GM19328 (cell line): ENCODE measurements around the gene NUP85.
A peak's percentile ranks its signal among the peaks of the same experiment; 100 is the strongest.
"Not testable (repeated sequence)": the region's sequence is repeated elsewhere in the genome, so short reads cannot be mapped to it uniquely, and the experiment has no call there.

ENCODE experiments used
- ATAC-seq: cut with Tn5 transposase; IDR thresholded peaks from one replicate; pipeline ENCODE4 v1.9.1; 2021; ENCODE audit warnings: mild to moderate bottlenecking, moderate library complexity; ENCODE audit not compliant: unreplicated experiment

Gene NUP85, protein sequence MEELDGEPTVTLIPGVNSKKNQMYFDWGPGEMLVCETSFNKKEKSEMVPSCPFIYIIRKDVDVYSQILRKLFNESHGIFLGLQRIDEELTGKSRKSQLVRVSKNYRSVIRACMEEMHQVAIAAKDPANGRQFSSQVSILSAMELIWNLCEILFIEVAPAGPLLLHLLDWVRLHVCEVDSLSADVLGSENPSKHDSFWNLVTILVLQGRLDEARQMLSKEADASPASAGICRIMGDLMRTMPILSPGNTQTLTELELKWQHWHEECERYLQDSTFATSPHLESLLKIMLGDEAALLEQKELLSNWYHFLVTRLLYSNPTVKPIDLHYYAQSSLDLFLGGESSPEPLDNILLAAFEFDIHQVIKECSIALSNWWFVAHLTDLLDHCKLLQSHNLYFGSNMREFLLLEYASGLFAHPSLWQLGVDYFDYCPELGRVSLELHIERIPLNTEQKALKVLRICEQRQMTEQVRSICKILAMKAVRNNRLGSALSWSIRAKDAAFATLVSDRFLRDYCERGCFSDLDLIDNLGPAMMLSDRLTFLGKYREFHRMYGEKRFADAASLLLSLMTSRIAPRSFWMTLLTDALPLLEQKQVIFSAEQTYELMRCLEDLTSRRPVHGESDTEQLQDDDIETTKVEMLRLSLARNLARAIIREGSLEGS

GRCh38 chr17:75205037-75205792, at the start of gene NUP85:
Gene NUP85, plus strand, starts transcription at chr17:75205679. Its CDS starts 83 bp downstream, at chr17:75205762.
- ATAC-seq: peak; percentile 66

- not testable (repeated sequence) for ATAC-seq
These were observed 47.0 kb upstream of the NUP85 start for GRCh38 chr17:75158480-75158879.

GRCh38 chr17:75159196-75160031, 46.1 kb upstream of the NUP85 start:
- no peak for ATAC-seq

GRCh38 chr17:75160211-75160610, 45.3 kb upstream of the NUP85 start:
- ATAC-seq: no peak

- ATAC-seq: no peak
These were observed 42.4 kb upstream of the NUP85 start for GRCh38 chr17:75163074-75163473.

GRCh38 chr17:75164606-75165005, 40.9 kb upstream of the NUP85 start:
- not testable (repeated sequence) for ATAC-seq

DNA sequence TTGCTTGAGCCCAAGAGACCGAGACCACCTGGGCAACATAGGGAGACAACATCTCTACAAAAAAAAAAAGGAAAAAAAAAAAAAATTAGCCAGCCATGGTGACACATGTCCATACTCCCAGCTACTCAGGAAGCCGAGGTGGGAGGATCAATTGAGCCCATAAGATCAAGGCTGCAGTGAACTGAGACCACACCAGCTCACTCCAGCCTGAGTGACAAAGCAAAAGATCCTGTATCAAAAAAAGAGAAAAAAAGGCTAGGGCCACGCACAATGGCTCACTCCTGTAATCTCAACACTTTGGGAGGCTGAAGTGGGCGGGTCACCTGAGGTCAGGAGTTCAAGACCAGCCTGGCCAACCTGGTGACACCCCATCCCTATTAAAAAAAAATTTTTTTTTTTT, 36.5 kb upstream of the NUP85 start:
- no peak for ATAC-seq

DNA sequence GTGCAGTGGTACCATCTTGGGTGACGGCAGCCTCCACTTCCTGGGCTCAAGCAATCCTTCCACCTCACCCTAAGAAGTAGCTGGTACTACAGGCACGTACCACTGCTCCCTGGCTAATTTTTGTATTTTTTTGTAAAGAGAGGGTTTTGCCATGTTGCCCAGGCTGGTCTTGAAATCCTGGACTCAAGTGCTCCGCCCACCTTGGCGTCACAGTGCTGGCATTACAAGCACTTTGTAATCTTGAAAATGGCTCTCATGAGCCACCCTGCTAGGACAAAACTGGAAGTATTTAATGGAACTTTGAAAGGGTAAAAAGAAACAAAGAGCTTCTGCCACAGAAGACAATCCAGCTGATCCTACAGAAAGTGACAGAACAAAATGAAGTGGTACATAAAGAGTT, 32.0 kb upstream of the NUP85 start:
- ATAC-seq: no peak

DNA sequence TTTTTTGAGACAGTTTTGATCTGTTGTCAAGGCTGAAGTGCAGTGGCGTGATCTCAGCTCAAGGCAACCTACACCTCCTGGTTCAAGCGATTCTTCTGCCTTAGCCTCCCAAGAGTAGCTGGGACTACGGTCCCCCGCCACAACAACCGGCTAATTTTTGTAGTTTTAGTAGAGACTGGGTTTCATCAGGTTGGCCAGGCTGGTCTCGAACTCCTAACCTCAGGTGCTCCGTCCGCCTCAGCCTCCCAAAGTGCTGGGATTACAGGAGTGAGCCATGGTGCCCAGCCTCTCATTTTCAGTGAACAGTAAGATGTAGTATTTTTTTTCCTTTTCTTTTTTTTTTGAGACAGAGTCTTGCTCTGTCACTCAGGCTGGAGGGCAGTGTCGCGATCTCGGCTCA, 30.5 kb upstream of the NUP85 start:
- ATAC-seq: no peak

DNA sequence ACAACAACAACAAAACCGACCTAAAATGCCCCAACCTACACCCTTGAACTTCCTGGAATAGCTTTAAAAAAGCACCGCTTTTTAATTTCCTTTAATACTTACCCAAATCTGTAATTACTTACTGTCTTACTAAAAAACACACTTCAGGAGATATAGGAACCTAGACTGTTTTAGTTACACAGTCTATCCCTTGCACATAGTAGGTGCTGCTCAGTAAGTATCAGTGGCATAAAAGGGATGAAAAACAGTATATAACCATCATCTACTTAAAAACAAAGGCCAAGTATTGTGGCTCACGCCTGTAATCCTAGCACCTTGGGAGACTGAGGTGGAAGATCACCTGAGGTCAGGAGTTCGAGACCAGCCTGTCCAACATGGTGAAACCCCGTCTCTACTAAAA, 28.9 kb upstream of the NUP85 start:
- ATAC-seq: no peak

DNA sequence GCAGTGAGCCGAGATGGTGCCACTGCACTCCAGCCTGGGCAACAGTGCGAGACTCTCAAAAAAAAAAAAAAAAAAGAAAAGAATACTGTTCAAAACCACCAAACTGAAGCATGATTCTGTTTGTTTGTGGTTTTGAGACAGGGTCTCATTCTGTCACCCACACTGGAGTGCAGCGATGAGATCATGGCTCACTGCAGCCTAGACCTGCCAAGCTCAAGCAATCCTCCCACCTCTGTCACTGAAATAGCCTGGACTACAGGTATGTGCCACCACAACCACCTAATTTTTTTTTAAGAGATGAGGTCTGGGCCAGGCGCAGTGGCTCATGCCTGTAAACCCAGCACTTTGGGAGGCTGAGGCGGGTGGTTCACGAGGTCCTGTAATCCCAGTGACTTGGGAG, 27.0 kb upstream of the NUP85 start:
- ATAC-seq: no peak

DNA sequence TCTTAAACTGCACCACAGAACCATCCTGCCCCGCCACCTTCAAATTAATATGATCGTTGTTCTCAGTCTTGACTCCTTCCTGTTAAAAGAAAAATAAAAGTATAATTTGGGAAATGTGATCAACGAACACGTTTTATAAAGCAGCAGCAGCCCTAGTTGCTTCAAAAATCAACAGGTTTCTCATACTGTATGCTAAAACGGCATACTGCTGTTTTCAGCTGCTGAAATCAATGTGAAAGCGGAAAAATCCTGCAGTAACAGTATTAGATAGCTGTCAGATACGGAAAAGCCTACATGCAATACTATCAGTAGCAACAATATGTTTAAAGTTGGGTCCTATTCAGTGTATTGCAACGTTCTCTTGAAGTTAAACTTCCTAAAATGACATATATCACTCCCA, 24.4 kb upstream of the NUP85 start:
- no peak for ATAC-seq

DNA sequence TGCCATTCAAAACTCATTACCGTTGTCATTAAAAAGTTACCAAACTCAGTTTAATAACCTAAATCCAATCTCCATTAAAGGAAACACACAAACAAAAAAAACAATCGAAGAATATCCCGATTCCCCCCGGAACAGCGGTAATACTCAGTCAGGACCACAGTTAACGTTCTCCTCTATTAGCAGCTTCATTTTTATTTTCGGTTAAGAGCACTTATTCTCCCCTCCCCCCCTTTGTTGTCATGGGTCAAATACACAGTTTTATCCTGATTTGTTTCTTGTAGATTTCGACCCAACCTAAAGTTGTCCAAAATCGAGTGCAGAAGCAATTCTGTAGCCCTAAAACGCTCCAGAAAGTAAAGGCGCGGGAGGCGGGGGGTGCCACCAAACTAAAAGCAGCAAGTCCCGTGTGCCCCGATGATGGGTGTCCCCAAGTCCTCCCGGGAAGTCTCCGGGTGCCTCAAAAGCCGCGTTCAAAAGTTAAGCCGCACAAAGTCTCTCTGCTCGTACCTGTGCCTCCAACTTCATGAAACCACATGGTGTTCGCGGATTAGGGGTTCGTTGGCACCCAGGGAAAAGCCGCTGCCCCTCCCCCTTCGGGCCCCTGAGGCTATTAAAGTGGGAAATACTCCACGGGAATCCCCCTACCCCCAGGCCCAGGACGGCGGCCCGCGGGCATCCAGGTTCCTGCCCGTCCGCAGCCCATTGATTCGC, 23.7 kb upstream of the NUP85 start:
- ATAC-seq: no peak

- ATAC-seq: peak; percentile 20
These were observed 23.2 kb upstream of the NUP85 start for GRCh38 chr17:75182319-75182568.

GRCh38 chr17:75182569-75183436, 22.7 kb upstream of the NUP85 start, which contains the start of gene SUMO2:
Gene SUMO2, minus strand, starts transcription at chr17:75182959. Its CDS starts 125 bp downstream, at chr17:75182834.
- ATAC-seq: peak; percentile 66

DNA sequence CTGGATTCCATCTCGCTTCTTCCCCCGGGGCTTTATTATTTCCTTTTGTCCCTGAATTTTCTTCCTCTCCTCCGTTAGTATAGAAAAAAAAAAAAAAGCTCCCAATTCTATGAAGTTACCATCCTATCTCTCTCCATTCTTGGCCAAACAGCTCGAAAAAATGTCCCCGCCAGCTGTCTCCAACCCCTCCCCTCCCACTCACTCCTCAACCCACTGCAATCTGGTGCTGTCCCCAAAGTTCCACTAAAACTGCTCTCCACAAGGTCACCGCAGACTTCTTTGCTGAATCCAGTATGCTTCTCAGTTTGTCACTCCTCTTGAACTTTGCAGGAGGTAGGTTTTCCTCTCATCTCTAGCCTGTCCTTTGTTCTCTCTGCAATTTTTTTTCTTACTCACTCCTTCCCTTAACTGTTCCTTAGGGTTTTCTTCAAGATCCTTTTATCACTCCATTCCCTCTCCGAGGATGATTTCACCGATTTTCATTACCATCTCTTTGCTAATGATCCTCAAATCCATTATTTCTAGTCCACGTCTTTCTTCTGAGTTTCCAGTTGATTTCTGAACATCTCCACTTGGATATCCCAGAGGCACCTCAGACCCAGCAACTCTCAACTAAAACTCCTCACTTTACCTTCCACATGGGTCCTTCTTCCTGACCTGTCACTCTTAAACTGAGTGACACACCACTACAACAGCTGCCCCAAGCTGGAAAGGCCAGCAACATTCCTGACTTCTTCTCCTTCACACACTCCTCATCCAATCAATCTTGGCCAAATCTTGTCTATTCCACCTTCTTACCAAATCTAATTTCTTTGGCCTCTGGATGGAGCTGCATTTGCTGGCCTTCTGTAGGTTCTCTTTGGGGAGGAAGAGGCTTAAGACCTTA, 21.2 kb upstream of the NUP85 start:
- no peak for ATAC-seq

- ATAC-seq: no peak
These were observed 16.9 kb upstream of the NUP85 start for GRCh38 chr17:75188614-75189013.

- no peak for ATAC-seq
These were observed 13.9 kb upstream of the NUP85 start for GRCh38 chr17:75191584-75191983.
